B cell (primary cell): ENCODE data around the gene SYNJ1. TPM values are rescaled to one million over a fixed set of nuclear protein-coding genes. Genes with fewer than 3 reads are reported as not detected.

ENCODE experiments used
- ATAC-seq: fragments of 200-7000 bp; cut with Tn5 transposase; one replicate; pipeline ENCODE4 v1.10.0; 2021; ENCODE audit warnings: low read depth, mild to moderate bottlenecking, moderate number of reproducible peaks, moderate library complexity
- CTCF ChIA-PET: fragments of 350-600 bp; sonication (Branson Sonifier 250); formaldehyde crosslinking; loops from one replicate; lab custom pipeline; 2021; ENCODE audit warnings: antibody characterized with exemption, inconsistent platforms; lab: Charles Lee
- POLR2A ChIA-PET: fragments of 350-600 bp; sonication (Branson Sonifier 250); formaldehyde crosslinking; loops from one replicate; lab custom pipeline; 2021; ENCODE audit warnings: antibody characterized with exemption; lab: Charles Lee
- DNase-seq: peaks from one replicate; pipeline ENCODE4 v3.0.0; 2013
- H2AFZ ChIP-seq: 2 replicates; pipeline ENCODE4 v1.6.1; 2012; ENCODE audit warnings: mild to moderate bottlenecking, low read depth, low read length; ENCODE audit not compliant: insufficient read depth, poor library complexity, severe bottlenecking
- H3K27ac ChIP-seq, 2 donors: 1 replicate in 1 of 2; 2 replicates in 1 of 2; pipeline ENCODE4 v1.5.1; 2012 to 2013; ENCODE audit warnings: low read length in 2 of 2, mild to moderate bottlenecking in 2 of 2, moderate library complexity in 1 of 2
- H3K27me3 ChIP-seq, 4 experiments: fragments of 200-600 bp in 1 of 4; sonication (generic) in 1 of 4; replicated peaks in 1 of 4; 1 replicate in 2 of 4; 2 replicates in 2 of 4; pipeline versions ENCODE4 v1.6.1 to v1.7.0; 2013 to 2016; ENCODE audit warnings: low read length in 3 of 4, mild to moderate bottlenecking in 2 of 4, mixed read lengths in 1 of 4, moderate library complexity in 1 of 4; ENCODE audit not compliant: insufficient read depth in 4 of 4, control insufficient read depth in 3 of 4; ENCODE audit errors: control extremely low read depth in 1 of 4
- H3K36me3 ChIP-seq, 2 experiments: replicated peaks in 1 of 2; 1 replicate in 1 of 2; 2 replicates in 1 of 2; pipeline versions ENCODE4 v1.6.1 to v1.7.1; 2013; ENCODE audit warnings: low read length in 1 of 2; ENCODE audit not compliant: insufficient read depth in 2 of 2, control insufficient read depth in 1 of 2; ENCODE audit errors: control extremely low read depth in 1 of 2, extremely low read depth in 1 of 2
- H3K4me1 ChIP-seq, 2 donors: fragments of 200-600 bp in 1 of 2; sonication (generic) in 1 of 2; 1 replicate in 1 of 2; 2 replicates in 1 of 2; pipeline versions ENCODE4 v1.5.1 to v1.6.1; 2013 to 2017; ENCODE audit warnings: low read length in 2 of 2; ENCODE audit not compliant: control insufficient read depth in 2 of 2, insufficient read depth in 2 of 2
- H3K4me2 ChIP-seq: replicated peaks from 2 replicates; pipeline ENCODE3; 2012; ENCODE audit warnings: mild to moderate bottlenecking, low read depth, low read length; ENCODE audit not compliant: poor library complexity, severe bottlenecking
- H3K4me3 ChIP-seq, 5 experiments: fragments of 200-600 bp in 1 of 5; sonication (generic) in 1 of 5; 1 replicate in 3 of 5; 2 replicates in 2 of 5; pipeline versions ENCODE4 v1.5.1 to v1.7.0; 2011 to 2016; ENCODE audit warnings: low read length in 4 of 5, mild to moderate bottlenecking in 4 of 5, low read depth in 2 of 5, control low read depth in 1 of 5, moderate library complexity in 1 of 5; ENCODE audit not compliant: insufficient read depth in 1 of 5; ENCODE audit errors: control extremely low read depth in 1 of 5, extremely low read depth in 1 of 5
- H3K79me2 ChIP-seq: fragments of 200-600 bp; sonication (generic); one replicate; pipeline ENCODE4 v1.6.0; 2016; ENCODE audit warnings: low read length; ENCODE audit not compliant: control insufficient read depth, insufficient read depth
- H3K9ac ChIP-seq: fragments of 200-600 bp; sonication (generic); 2 replicates; pipeline ENCODE4 v1.6.1; 2017; ENCODE audit warnings: mild to moderate bottlenecking, low read length, moderate library complexity
- H3K9me3 ChIP-seq, 3 donors: one replicate each; pipeline versions ENCODE4 v1.6.1 to v1.7.1; 2013; ENCODE audit warnings: low read length in 2 of 3; ENCODE audit not compliant: control insufficient read depth in 2 of 3, insufficient read depth in 1 of 3; ENCODE audit errors: control extremely low read depth in 1 of 3
- H4K20me1 ChIP-seq: 2 replicates; pipeline ENCODE4 v1.6.0; 2012; ENCODE audit warnings: mild to moderate bottlenecking, low read length; ENCODE audit not compliant: insufficient read depth, control insufficient read depth, poor library complexity, severe bottlenecking
- H3K27ac Mint-ChIP-seq: one replicate; pipeline ENCODE4 v1.8.0; 2021; ENCODE audit warnings: mixed read lengths
- H3K27me3 Mint-ChIP-seq: one replicate; pipeline ENCODE4 v1.8.0; 2021; ENCODE audit warnings: mixed read lengths
- H3K4me1 Mint-ChIP-seq: one replicate; pipeline ENCODE4 v1.8.0; 2021; ENCODE audit warnings: mixed read lengths
- H3K4me3 Mint-ChIP-seq: one replicate; pipeline ENCODE4 v1.8.0; 2021; ENCODE audit warnings: mixed read lengths
- H3K9me3 Mint-ChIP-seq: one replicate; pipeline ENCODE4 v1.8.0; 2022; ENCODE audit warnings: mixed read lengths; ENCODE audit not compliant: insufficient read depth
- CTCF ChIP-seq: fragments of 200-600 bp; IDR thresholded peaks from one replicate; pipeline ENCODE4 v1.8.0; 2022; ENCODE audit warnings: antibody characterized with exemption, mild to moderate bottlenecking
- EZH2 ChIP-seq: IDR thresholded peaks from 2 replicates; pipeline ENCODE4 v1.6.1; 2012; ENCODE audit warnings: borderline replicate concordance, low read depth, mild to moderate bottlenecking, moderate library complexity, low read length; ENCODE audit not compliant: insufficient read depth, poor library complexity, severe bottlenecking
- WGBS: methylation state at CpG from one replicate; pipeline ENCODE4 v1.1.5; 2013; ENCODE audit warnings: missing lambda C conversion rate; ENCODE audit not compliant: insufficient coverage; 5-methylcytosine and 5-hydroxymethylcytosine counted together
- intact Hi-C: fragments of 100-400 bp; cut with micrococcal nuclease; formaldehyde crosslinking; loops from one replicate; pipeline ENCODE4 v1.10.0; 2022
- polyA plus RNA-seq: library from polyadenylated mRNA; depleted of rRNA; stranded (reverse); fragments of >200 nt; gene quantifications from 2 replicates; pipeline ENCODE4 v1.2.3, GENCODE V29; 2012
- total RNA-seq, 2 donors: library from RNA; stranded (reverse); fragments of 120-200 nt in 1 of 2; gene quantifications; 1 replicate in 1 of 2; 2 replicates in 1 of 2; pipeline versions ENCODE4 v1.2.3 to v1.2.4, GENCODE V29; 2013 to 2022

SYNJ1 gene
- total and polyA plus RNA-seq, 2 donors (not counting 1 experiment from before 2014, with no cell fraction given): 2.2 to 9.4 TPM

GRCh38 chr21:32733356-32733755 lies 5.5 kb upstream of the SYNJ1 start:
- H3K9ac ChIP-seq: no peak overlapping the region
- intact Hi-C loops: no loop called here
- TF ChIP-seq CTCF: no peak
- no peak for TF ChIP-seq EZH2
- ChIA-PET POLR2A (no interaction called here), CTCF (no interaction called here)
- ATAC-seq (no peak), DNase-seq (no peak)
- no peak overlapping the region for H3K4me2 ChIP-seq
- Mint-ChIP-seq H3K9me3 (no peaks in the 10 kb centered on the region), H3K27me3 (no peaks in the 10 kb centered on the region), H3K4me3 (no peak overlapping the region), H3K27ac (no peak overlapping the region), H3K4me1 (peaks cover 5% of the 10 kb centered on the region)
- WGBS: 91% methylated on average over 3 of the region's 6 CpGs
- H2AFZ ChIP-seq: no peak overlapping the region
- no peak overlapping the region for H3K27ac ChIP-seq
- peaks cover 2 to 6% of the 10 kb centered on the region in 2 experiments for H3K36me3 ChIP-seq
- H4K20me1 ChIP-seq: no peaks in the 10 kb centered on the region
- no peaks in the 10 kb centered on the region for H3K27me3 ChIP-seq
- no peaks in the 10 kb centered on the region for H3K79me2 ChIP-seq
- no peak overlapping the region for H3K4me3 ChIP-seq
- H3K9me3 ChIP-seq: no peaks in the 10 kb centered on the region
- peaks cover 5% of the 10 kb centered on the region in 2 donors for H3K4me1 ChIP-seq

GRCh38 chr21:32732544-32732943 lies 4.7 kb upstream of the SYNJ1 start:
- Mint-ChIP-seq H3K27me3 (no peaks in the 10 kb centered on the region), H3K4me1 (peaks cover 6% of the 10 kb centered on the region), H3K27ac (no peak overlapping the region), H3K4me3 (no peak overlapping the region), H3K9me3 (no peaks in the 10 kb centered on the region)
- Histone ChIP-seq H3K4me1 (peaks cover 5 to 9% of the 10 kb centered on the region in 2 donors), H3K4me2 (no peak overlapping the region), H3K27me3 (no peaks in the 10 kb centered on the region), H4K20me1 (no peaks in the 10 kb centered on the region), H3K36me3 (peaks cover 2 to 3% of the 10 kb centered on the region in 2 experiments), H3K9ac (no peak overlapping the region), H2AFZ (no peak overlapping the region), H3K4me3 (no peak overlapping the region), H3K9me3 (no peaks in the 10 kb centered on the region), H3K79me2 (no peaks in the 10 kb centered on the region), H3K27ac (no peak overlapping the region)
- intact Hi-C loops: no loop called here
- TF ChIP-seq CTCF (no peak), EZH2 (no peak)
- ChIA-PET CTCF (no interaction called here), POLR2A (interaction anchor here (0.5 kb wide), 1 partner anchor 604 kb away, joined by 3 read pairs; no protein-coding TSS in a partner anchor)
- 100% methylated on average over 2 of the region's 3 CpGs for WGBS
- DNase-seq: no peak
- ATAC-seq: no peak
